K562 (cell line): Measurements from ENCODE around the gene FSTL4. TPM values are rescaled to one million over a fixed set of nuclear protein-coding genes. Genes with fewer than 3 reads are reported as not detected.

ENCODE experiments used
- HMGN3 ChIP-seq: IDR thresholded peaks from 2 replicates; pipeline ENCODE4 v1.6.1; 2011; ENCODE audit warnings: borderline replicate concordance, low read depth, mild to moderate bottlenecking, mixed read lengths, low read length; ENCODE audit not compliant: insufficient read length; ENCODE audit errors: extremely low read depth
- HNRNPH1 ChIP-seq: fragments of 200-400 bp; formaldehyde crosslinking; optimal IDR thresholded peaks from 2 replicates; pipeline ENCODE3; 2017; ENCODE audit warnings: low read depth, mild to moderate bottlenecking, low read length, moderate library complexity
- NFE2L1 ChIP-seq: fragments of 450-650 bp; IDR thresholded peaks from 2 replicates; pipeline ENCODE4 v1.6.1; 2016; ENCODE audit warnings: missing genetic modification characterization, low read depth, mild to moderate bottlenecking, missing compliant biosample characterization, moderate library complexity, borderline replicate concordance
- SP2 ChIP-seq: IDR thresholded peaks from 2 replicates; pipeline ENCODE4 v1.6.1; 2011; ENCODE audit warnings: mild to moderate bottlenecking, low read depth, low read length, moderate library complexity; ENCODE audit not compliant: poor library complexity, severe bottlenecking; ENCODE audit errors: extremely low read depth
- SRSF3 ChIP-seq: fragments of 200-400 bp; formaldehyde crosslinking; IDR thresholded peaks from 2 replicates; pipeline ENCODE4 v1.6.1; 2016; ENCODE audit warnings: mild to moderate bottlenecking, low read length, moderate library complexity; ENCODE audit not compliant: insufficient read depth
- ZNF197 ChIP-seq: fragments of 200-800 bp; sonication (Bioruptor generic); IDR thresholded peaks from 2 replicates; pipeline ENCODE4 v1.6.1; 2016; ENCODE audit warnings: low read depth, missing genetic modification characterization, missing compliant biosample characterization
- ZNF253 ChIP-seq: fragments of 250-450 bp; sonication (Bioruptor Pico); conservative IDR thresholded peaks from 2 replicates; pipeline ENCODE4 v1.6.1; 2021; ENCODE audit warnings: mild to moderate bottlenecking
- ZNF695 ChIP-seq: fragments of 450-650 bp; formaldehyde crosslinking; IDR thresholded peaks from 2 replicates; pipeline ENCODE4 v1.4.0; 2020; ENCODE audit warnings: mild to moderate bottlenecking, moderate library complexity
- polyA plus RNA-seq, 8 experiments: library from polyadenylated mRNA; depleted of rRNA in 4 of 8; stranded (reverse) in 5 of 8; unstranded in 3 of 8; fragments of >200 nt; fragmentation: Nextera tagmentation in 2 of 8; fragmentation: Illumina TruSeq in 1 of 8; extraction: Ambion mirVana in 2 of 8; extraction: Trizol in 1 of 8; gene quantifications; 2 replicates each; pipeline versions ENCODE4 v1.2.1 to v1.2.3, GENCODE V29; 2011 to 2014; ENCODE audit warnings: inconsistent platforms in 1 of 8, missing spikeins in 1 of 8
- total RNA-seq, 7 experiments: library from RNA; depleted of rRNA in 6 of 7; stranded (reverse); fragments of >200 nt in 6 of 7; fragmentation: Illumina TruSeq in 2 of 7; extraction: Trizol in 2 of 7; gene quantifications; 2 replicates each; pipeline versions ENCODE4 v1.2.1 to v1.2.3, GENCODE V29; 2011 to 2021; ENCODE audit warnings: low replicate concordance in 1 of 7
- TF ChIP-seq, protein P1 (sequence below): fragments of 150-350 bp; IDR thresholded peaks from 2 replicates; pipeline ENCODE4 v1.6.1; 2014; ENCODE audit warnings: low read depth, mild to moderate bottlenecking, low read length, borderline replicate concordance
- TF ChIP-seq, protein P2 (sequence below): fragments of 450-650 bp; IDR thresholded peaks from 2 replicates; pipeline ENCODE4 v1.6.1; 2016; ENCODE audit warnings: missing biosample characterization, missing genetic modification characterization
- TF ChIP-seq, protein P3 (sequence below): fragments of 200-800 bp; sonication (Bioruptor generic); IDR thresholded peaks from 2 replicates; pipeline ENCODE4 v1.6.1; 2017; ENCODE audit warnings: missing genetic modification characterization, missing compliant biosample characterization

FSTL4 gene
- total and polyA plus RNA-seq, 9 of the 15 experiments (the other 6 are each of a cell fraction or from before 2014, with no cell fraction given) = 0.08 to 0.18 (median 0.10) TPM; not detected in 5

DNA sequence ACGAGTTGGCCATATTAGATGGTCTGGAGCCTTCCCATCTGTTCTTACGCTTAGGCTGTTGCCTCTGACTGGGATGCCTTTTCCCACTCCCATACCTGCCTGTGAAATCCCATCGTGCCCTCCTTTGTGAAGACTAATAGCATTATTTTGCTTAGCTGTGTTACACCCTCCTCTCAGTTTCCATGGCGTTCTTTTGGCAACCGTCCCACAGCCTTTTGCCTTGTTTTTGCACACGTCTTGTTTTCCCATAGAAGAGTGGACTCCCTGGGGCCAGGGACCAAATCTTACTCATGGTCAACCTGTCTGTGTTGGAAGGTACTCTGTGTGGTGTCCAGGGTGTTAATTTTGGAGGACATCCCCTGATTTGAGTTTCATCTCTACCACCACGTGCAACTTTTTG is 318.4 kb downstream of the FSTL4 start (continued):
- TF ChIP-seq, protein P1, sequence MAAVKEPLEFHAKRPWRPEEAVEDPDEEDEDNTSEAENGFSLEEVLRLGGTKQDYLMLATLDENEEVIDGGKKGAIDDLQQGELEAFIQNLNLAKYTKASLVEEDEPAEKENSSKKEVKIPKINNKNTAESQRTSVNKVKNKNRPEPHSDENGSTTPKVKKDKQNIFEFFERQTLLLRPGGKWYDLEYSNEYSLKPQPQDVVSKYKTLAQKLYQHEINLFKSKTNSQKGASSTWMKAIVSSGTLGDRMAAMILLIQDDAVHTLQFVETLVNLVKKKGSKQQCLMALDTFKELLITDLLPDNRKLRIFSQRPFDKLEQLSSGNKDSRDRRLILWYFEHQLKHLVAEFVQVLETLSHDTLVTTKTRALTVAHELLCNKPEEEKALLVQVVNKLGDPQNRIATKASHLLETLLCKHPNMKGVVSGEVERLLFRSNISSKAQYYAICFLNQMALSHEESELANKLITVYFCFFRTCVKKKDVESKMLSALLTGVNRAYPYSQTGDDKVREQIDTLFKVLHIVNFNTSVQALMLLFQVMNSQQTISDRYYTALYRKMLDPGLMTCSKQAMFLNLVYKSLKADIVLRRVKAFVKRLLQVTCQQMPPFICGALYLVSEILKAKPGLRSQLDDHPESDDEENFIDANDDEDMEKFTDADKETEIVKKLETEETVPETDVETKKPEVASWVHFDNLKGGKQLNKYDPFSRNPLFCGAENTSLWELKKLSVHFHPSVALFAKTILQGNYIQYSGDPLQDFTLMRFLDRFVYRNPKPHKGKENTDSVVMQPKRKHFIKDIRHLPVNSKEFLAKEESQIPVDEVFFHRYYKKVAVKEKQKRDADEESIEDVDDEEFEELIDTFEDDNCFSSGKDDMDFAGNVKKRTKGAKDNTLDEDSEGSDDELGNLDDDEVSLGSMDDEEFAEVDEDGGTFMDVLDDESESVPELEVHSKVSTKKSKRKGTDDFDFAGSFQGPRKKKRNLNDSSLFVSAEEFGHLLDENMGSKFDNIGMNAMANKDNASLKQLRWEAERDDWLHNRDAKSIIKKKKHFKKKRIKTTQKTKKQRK = no peak
- no peak for TF ChIP-seq ZNF197 (CRISPR knock-in tag)
- TF ChIP-seq NFE2L1 (tag) = no peak
- TF ChIP-seq, protein P2, sequence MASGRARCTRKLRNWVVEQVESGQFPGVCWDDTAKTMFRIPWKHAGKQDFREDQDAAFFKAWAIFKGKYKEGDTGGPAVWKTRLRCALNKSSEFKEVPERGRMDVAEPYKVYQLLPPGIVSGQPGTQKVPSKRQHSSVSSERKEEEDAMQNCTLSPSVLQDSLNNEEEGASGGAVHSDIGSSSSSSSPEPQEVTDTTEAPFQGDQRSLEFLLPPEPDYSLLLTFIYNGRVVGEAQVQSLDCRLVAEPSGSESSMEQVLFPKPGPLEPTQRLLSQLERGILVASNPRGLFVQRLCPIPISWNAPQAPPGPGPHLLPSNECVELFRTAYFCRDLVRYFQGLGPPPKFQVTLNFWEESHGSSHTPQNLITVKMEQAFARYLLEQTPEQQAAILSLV (tag) = no peak
- no peak for TF ChIP-seq HNRNPH1
- TF ChIP-seq ZNF253 (CRISPR knock-in tag) = no peak
- TF ChIP-seq SRSF3 = no peak
- TF ChIP-seq HMGN3 = no peak
- no peak for TF ChIP-seq ZNF695 (CRISPR knock-in tag)
- TF ChIP-seq, protein P3, sequence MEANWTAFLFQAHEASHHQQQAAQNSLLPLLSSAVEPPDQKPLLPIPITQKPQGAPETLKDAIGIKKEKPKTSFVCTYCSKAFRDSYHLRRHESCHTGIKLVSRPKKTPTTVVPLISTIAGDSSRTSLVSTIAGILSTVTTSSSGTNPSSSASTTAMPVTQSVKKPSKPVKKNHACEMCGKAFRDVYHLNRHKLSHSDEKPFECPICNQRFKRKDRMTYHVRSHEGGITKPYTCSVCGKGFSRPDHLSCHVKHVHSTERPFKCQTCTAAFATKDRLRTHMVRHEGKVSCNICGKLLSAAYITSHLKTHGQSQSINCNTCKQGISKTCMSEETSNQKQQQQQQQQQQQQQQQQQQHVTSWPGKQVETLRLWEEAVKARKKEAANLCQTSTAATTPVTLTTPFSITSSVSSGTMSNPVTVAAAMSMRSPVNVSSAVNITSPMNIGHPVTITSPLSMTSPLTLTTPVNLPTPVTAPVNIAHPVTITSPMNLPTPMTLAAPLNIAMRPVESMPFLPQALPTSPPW = no peak
- no peak for TF ChIP-seq SP2
- TF ChIP-seq, all 486 proteins: peak for 0
